Body of pancreas (tissue), 4 donors: ENCODE data around the gene FOXN4. TPM values are rescaled to one million over a fixed set of nuclear protein-coding genes. Genes with fewer than 3 reads are reported as not detected.

Experiments used
- ATAC-seq: fragments of 150-250 bp; one replicate; pipeline ENCODE4 v1.9.1; 2016
- DNase-seq, 4 donors: peaks; one replicate each; pipeline ENCODE4 v3.0.0-alpha.2; 2019
- H3K27ac ChIP-seq, 4 donors: fragments of 200-600 bp; sonication (generic); 1 replicate in 3 of 4; 2 replicates in 1 of 4; pipeline versions ENCODE4 v1.5.1 to v1.6.1; 2016 to 2019; ENCODE audit warnings: mild to moderate bottlenecking in 1 of 4, mixed read lengths in 1 of 4, moderate library complexity in 1 of 4
- H3K27me3 ChIP-seq, 2 donors: fragments of 200-600 bp; sonication (generic); one replicate each; pipeline ENCODE4 v1.6.0; 2016; ENCODE audit warnings: mild to moderate bottlenecking in 1 of 2
- H3K36me3 ChIP-seq, 2 donors: fragments of 200-600 bp; sonication (generic); replicated peaks in 1 of 2; 2 replicates each; pipeline ENCODE4 v1.5.1; 2016; ENCODE audit warnings: low read depth in 2 of 2; ENCODE audit not compliant: insufficient read depth in 1 of 2
- H3K4me1 ChIP-seq: fragments of 200-600 bp; sonication (generic); one replicate; pipeline ENCODE4 v1.6.0; 2016
- H3K4me3 ChIP-seq, 2 donors: fragments of 200-600 bp; sonication (generic); 1 replicate in 1 of 2; 2 replicates in 1 of 2; pipeline ENCODE4 v1.5.1; 2016 to 2019
- H3K9me3 ChIP-seq, 3 donors: fragments of 200-600 bp; sonication (generic); 1 replicate in 2 of 3; 2 replicates in 1 of 3; pipeline ENCODE4 v1.5.1; 2016
- CTCF ChIP-seq, 7 experiments: fragments of 450-650 bp in 4 of 7; fragments of 200-600 bp in 3 of 7; sonication (generic) in 3 of 7; IDR thresholded peaks; one replicate each; pipeline ENCODE4 v1.5.1; 2016 to 2019; ENCODE audit warnings: antibody characterized with exemption in 7 of 7
- POLR2A ChIP-seq, 3 donors: fragments of 450-650 bp; IDR thresholded peaks; one replicate each; pipeline ENCODE4 v1.6.1; 2016; ENCODE audit warnings: antibody characterized with exemption in 3 of 3, mild to moderate bottlenecking in 2 of 3
- WGBS, 2 donors: methylation state at CpG; one replicate each; pipeline ENCODE4 v1.1.5; 2017; 5-methylcytosine and 5-hydroxymethylcytosine counted together
- intact Hi-C: fragments of 100-400 bp; cut with DNase I; formaldehyde crosslinking; loops from one replicate; pipeline ENCODE4 v1.15.1; 2023
- total RNA-seq, 2 donors: library from RNA; depleted of rRNA; stranded (reverse); fragments of >200 nt; gene quantifications; one replicate each; pipeline ENCODE4 v1.1.0, GENCODE V29; 2016

The FOXN4 gene
- total RNA-seq, 2 donors from 2014 or later = not detected

- no peak for ATAC-seq
- Histone ChIP-seq H3K9me3 (no peaks in the 10 kb centered on the region), H3K4me1 (no peaks in the 10 kb centered on the region), H3K27me3 (no peaks in the 10 kb centered on the region), H3K27ac (no peak overlapping the region), H3K4me3 (no peak overlapping the region), H3K36me3 (peaks cover 0 to 29% of the 10 kb centered on the region in 2 donors)
- no peak for DNase-seq
- 64 to 69% methylated on average over 2 of the region's 2 CpGs for WGBS, 2 donors
- TF ChIP-seq POLR2A (IDR thresholded peaks at IDR 0.05) = no peak
- no peak for TF ChIP-seq CTCF (IDR thresholded peaks at IDR 0.05)
- intact Hi-C loops = no loop called here
Measured at GRCh38 chr12:109230193-109230592, 78.9 kb downstream of the FOXN4 start.

- ATAC-seq = no peak
- DNase-seq = no peak
- 90 to 92% methylated on average over 4 of the region's 4 CpGs for WGBS, 2 donors
- intact Hi-C loops = no loop called here
- Histone ChIP-seq H3K27ac (no peak overlapping the region), H3K4me3 (no peak overlapping the region), H3K4me1 (no peaks in the 10 kb centered on the region), H3K27me3 (no peaks in the 10 kb centered on the region), H3K9me3 (no peaks in the 10 kb centered on the region), H3K36me3 (peaks cover 2 to 32% of the 10 kb centered on the region in 2 donors)
- no peak for TF ChIP-seq POLR2A (IDR thresholded peaks at IDR 0.05)
- TF ChIP-seq CTCF (IDR thresholded peaks at IDR 0.05) = no peak
Measured at GRCh38 chr12:109228664-109229063, 80.4 kb downstream of the FOXN4 start.

Other genes starting within 250 kb of the FOXN4 start
- 10 to 100 TPM in 1 of 2 donors, 1 to 10 TPM in 1; 7.3 to 16.1 TPM for gene ALKBH2, start 215.8 kb downstream of the FOXN4 start, total RNA-seq
- 10 to 100 TPM in 1 of 2 donors, 1 to 10 TPM in 1; 4.9 to 13.5 TPM for gene UNG, start 211.7 kb downstream of the FOXN4 start, total RNA-seq
- 100 to 1,000 TPM in 1 of 2 donors, 10 to 100 TPM in 1; 71.1 to 358 TPM for gene ACACB, start 192.7 kb downstream of the FOXN4 start, total RNA-seq
- not detected for gene MYO1H, start 38.6 kb upstream of the FOXN4 start, total RNA-seq
- gene KCTD10, start 168.0 kb upstream of the FOXN4 start, total RNA-seq = 10 to 100 TPM; 18.2 to 28.3 TPM
- gene UBE3B, start 168.3 kb upstream of the FOXN4 start, total RNA-seq = 10 to 100 TPM; 18.9 to 33.9 TPM